ENCODE measurements around the gene RBFOX2.

Gene RBFOX2

GRCh38 chr22:35863432-35863831 is 165.2 kb downstream of the RBFOX2 start:
- DNase-seq (ENCODE audit: low spot score) = no peak

GRCh38 chr22:35862697-35863096 is 165.9 kb downstream of the RBFOX2 start:
- no peak for DNase-seq (ENCODE audit: low spot score)

- no peak for DNase-seq (ENCODE audit: low spot score)
These were observed 167.2 kb downstream of the RBFOX2 start for GRCh38 chr22:35861451-35861850.

GRCh38 chr22:35860837-35861236 is 167.8 kb downstream of the RBFOX2 start:
- DNase-seq (ENCODE audit: low spot score) = no peak

- no peak for DNase-seq (ENCODE audit: low spot score)
These were observed 168.4 kb downstream of the RBFOX2 start for GRCh38 chr22:35860087-35860733.

- DNase-seq (ENCODE audit: low spot score) = no peak
These were observed 174.3 kb downstream of the RBFOX2 start for GRCh38 chr22:35854334-35854733.

- no peak for DNase-seq (ENCODE audit: low spot score)
These were observed 176.5 kb downstream of the RBFOX2 start for GRCh38 chr22:35852076-35852475.

- DNase-seq (ENCODE audit: low spot score) = no peak
These were observed 177.8 kb downstream of the RBFOX2 start for GRCh38 chr22:35850831-35851230.

GRCh38 chr22:35846804-35847203 is 181.8 kb downstream of the RBFOX2 start:
- no peak for DNase-seq (ENCODE audit: low spot score)

- DNase-seq (ENCODE audit: low spot score) = no peak
These were observed 183.7 kb downstream of the RBFOX2 start for GRCh38 chr22:35844886-35845285.

- DNase-seq (ENCODE audit: low spot score) = peak; percentile 46
These were observed 185.7 kb downstream of the RBFOX2 start for GRCh38 chr22:35842954-35843353.

GRCh38 chr22:35842519-35842913 is 186.1 kb downstream of the RBFOX2 start:
- DNase-seq (ENCODE audit: low spot score) = no peak

- no peak for DNase-seq (ENCODE audit: low spot score)
These were observed 186.6 kb downstream of the RBFOX2 start for GRCh38 chr22:35841907-35842518.

GRCh38 chr22:35840302-35840739 is 188.3 kb downstream of the RBFOX2 start:
- DNase-seq (ENCODE audit: low spot score) = peak; percentile 88

- DNase-seq (ENCODE audit: low spot score) = no peak
These were observed 188.8 kb downstream of the RBFOX2 start for GRCh38 chr22:35839841-35840301.

- peak; percentile 21 for DNase-seq (ENCODE audit: low spot score)
These were observed 189.6 kb downstream of the RBFOX2 start for GRCh38 chr22:35838855-35839576.

GRCh38 chr22:35837101-35837727 is 191.4 kb downstream of the RBFOX2 start:
- no peak for DNase-seq (ENCODE audit: low spot score)

- DNase-seq (ENCODE audit: low spot score) = peak; percentile 85
These were observed 192.5 kb downstream of the RBFOX2 start for GRCh38 chr22:35835998-35836691.

- DNase-seq (ENCODE audit: low spot score) = no peak
These were observed 193.2 kb downstream of the RBFOX2 start for GRCh38 chr22:35835267-35835997.

- no peak for DNase-seq (ENCODE audit: low spot score)
These were observed 194.6 kb downstream of the RBFOX2 start for GRCh38 chr22:35834061-35834460.

- DNase-seq (ENCODE audit: low spot score) = no peak
These were observed 198.3 kb downstream of the RBFOX2 start for GRCh38 chr22:35830305-35830704.
